Gastroesophageal sphincter (tissue), 4 donors: ENCODE data around the gene MYO5A. TPM values are rescaled to one million over a fixed set of nuclear protein-coding genes. Genes with fewer than 3 reads are reported as not detected.
"Not testable (repeated sequence)": the region's sequence is repeated elsewhere in the genome, so short reads cannot be mapped to it uniquely, and the experiment has no call there.

ENCODE experiments used
- ATAC-seq: fragments of 150-250 bp; one replicate; pipeline ENCODE4 v1.9.1; 2016; ENCODE audit warnings: mild to moderate bottlenecking, moderate library complexity
- H3K27ac ChIP-seq, 4 donors: fragments of 200-600 bp; sonication (generic) in 3 of 4; 1 replicate in 3 of 4; 2 replicates in 1 of 4; pipeline ENCODE4 v1.5.1; 2016 to 2019
- H3K27me3 ChIP-seq: fragments of 200-600 bp; sonication (generic); one replicate; pipeline ENCODE4 v1.5.1; 2019
- H3K36me3 ChIP-seq, 2 donors: fragments of 200-600 bp; sonication (generic); one replicate each; pipeline ENCODE4 v1.5.1; 2019; ENCODE audit warnings: control low read depth in 1 of 2
- H3K4me1 ChIP-seq, 3 donors: fragments of 200-600 bp; sonication (generic); 1 replicate in 2 of 3; 2 replicates in 1 of 3; pipeline ENCODE4 v1.5.1; 2016 to 2019; ENCODE audit warnings: control low read depth in 2 of 3
- H3K4me3 ChIP-seq, 2 donors: fragments of 200-600 bp; sonication (generic); one replicate each; pipeline ENCODE4 v1.5.1; 2019; ENCODE audit warnings: mild to moderate bottlenecking in 1 of 2, moderate library complexity in 1 of 2
- H3K9me3 ChIP-seq, 3 donors: fragments of 200-600 bp; sonication (generic); one replicate each; pipeline ENCODE4 v1.5.1; 2017 to 2019; ENCODE audit warnings: control low read depth in 2 of 3
- EP300 ChIP-seq: sonication (generic); formaldehyde crosslinking; IDR thresholded peaks from one replicate; pipeline ENCODE4 v1.6.1; 2017; ENCODE audit warnings: antibody characterized with exemption, mild to moderate bottlenecking
- POLR2A ChIP-seq, 2 donors: fragments of 450-650 bp; IDR thresholded peaks; one replicate each; pipeline ENCODE4 v1.6.1; 2017; ENCODE audit warnings: antibody characterized with exemption in 2 of 2, mild to moderate bottlenecking in 2 of 2, moderate library complexity in 1 of 2
- POLR2AphosphoS5 ChIP-seq: sonication (generic); formaldehyde crosslinking; IDR thresholded peaks from one replicate; pipeline ENCODE4 v1.6.1; 2017; ENCODE audit warnings: antibody characterized with exemption
- WGBS, 2 donors: methylation state at CpG; one replicate each; pipeline ENCODE4 v1.1.5; 2018; ENCODE audit warnings: low coverage in 1 of 2; 5-methylcytosine and 5-hydroxymethylcytosine counted together
- total RNA-seq, 4 donors: library from RNA; depleted of rRNA; stranded (reverse); fragments of >200 nt; gene quantifications; one replicate each; pipeline ENCODE4 v1.1.0, GENCODE V29; 2016
- TF ChIP-seq, protein P1 (sequence below), 4 experiments: fragments of 200-600 bp in 2 of 4; fragments of 450-650 bp in 2 of 4; sonication (generic) in 1 of 4; IDR thresholded peaks; one replicate each; pipeline ENCODE4 v1.5.1; 2017 to 2019; ENCODE audit warnings: antibody characterized with exemption in 4 of 4, mild to moderate bottlenecking in 2 of 4, moderate library complexity in 2 of 4

MYO5A gene
- total RNA-seq, 4 donors from 2014 or later, result 24.3 to 41.9 (median 31.2) TPM

DNA sequence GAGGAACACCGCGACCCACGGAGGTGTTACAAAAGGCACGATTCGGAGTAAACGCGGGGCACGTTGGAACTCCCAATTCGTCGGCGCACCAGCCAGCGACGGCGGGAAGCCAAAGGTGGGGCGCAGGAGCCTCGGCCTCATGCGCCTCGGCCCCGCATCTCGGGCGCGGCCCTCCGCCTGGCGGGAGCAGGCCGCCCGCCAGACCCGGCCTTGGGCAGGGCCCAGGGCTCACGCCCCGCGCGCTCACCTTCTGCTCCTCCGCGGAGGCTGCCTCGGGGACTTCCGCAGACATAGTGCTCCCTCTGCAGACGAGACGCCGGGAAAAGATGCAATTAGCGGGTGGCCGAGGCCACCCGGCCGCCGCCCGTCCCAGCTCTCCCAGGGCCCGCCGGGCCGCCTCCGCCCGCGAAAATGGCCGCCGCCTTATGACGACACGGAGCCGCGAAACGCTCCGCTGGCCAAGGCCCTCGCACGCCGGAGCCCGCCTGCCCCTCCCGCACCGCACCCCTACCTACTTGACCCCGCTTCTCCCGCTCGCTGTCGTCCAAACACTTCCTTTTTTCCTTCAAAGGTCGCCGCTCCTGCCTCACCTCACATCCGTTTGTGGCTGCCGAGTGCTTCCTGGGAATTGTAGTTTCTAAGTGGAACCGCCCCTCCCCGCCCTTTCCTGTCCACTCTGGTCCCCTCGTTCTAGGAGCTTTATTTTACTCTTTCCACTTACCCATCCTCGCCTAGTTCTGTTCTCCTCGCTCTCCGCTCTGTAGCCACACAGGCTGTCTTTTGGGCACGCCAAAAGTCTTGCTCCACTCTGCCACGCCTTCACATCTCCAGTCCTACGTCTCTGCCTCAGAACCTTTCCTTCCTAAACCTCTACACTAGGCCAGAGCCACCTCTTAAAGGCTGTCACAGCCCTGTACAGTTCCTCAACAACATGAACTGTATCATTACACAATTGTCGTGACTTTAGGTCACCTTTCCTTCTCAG, 40.2 kb upstream of the MYO5A start, which contains the start of gene ARPP19:
ARPP19 (minus strand) TSS at position 430 of the 985 bp plus-strand sequence; CDS start at position 292, 138 bp downstream.
- peak; percentile 72 to 81 for TF ChIP-seq POLR2A (IDR thresholded peaks at IDR 0.05)
- TF ChIP-seq, protein P1, sequence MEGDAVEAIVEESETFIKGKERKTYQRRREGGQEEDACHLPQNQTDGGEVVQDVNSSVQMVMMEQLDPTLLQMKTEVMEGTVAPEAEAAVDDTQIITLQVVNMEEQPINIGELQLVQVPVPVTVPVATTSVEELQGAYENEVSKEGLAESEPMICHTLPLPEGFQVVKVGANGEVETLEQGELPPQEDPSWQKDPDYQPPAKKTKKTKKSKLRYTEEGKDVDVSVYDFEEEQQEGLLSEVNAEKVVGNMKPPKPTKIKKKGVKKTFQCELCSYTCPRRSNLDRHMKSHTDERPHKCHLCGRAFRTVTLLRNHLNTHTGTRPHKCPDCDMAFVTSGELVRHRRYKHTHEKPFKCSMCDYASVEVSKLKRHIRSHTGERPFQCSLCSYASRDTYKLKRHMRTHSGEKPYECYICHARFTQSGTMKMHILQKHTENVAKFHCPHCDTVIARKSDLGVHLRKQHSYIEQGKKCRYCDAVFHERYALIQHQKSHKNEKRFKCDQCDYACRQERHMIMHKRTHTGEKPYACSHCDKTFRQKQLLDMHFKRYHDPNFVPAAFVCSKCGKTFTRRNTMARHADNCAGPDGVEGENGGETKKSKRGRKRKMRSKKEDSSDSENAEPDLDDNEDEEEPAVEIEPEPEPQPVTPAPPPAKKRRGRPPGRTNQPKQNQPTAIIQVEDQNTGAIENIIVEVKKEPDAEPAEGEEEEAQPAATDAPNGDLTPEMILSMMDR (IDR thresholded peaks at IDR 0.05), result peak in 1 of 4 experiments; percentile 45
- peak; percentile 78 for TF ChIP-seq POLR2AphosphoS5
- no peak for TF ChIP-seq EP300
- H3K9me3 ChIP-seq, result no peaks in the 10 kb centered on the region
- peak; percentile 95 for ATAC-seq
- H3K36me3 ChIP-seq, result no peaks in the 10 kb centered on the region
- H3K27me3 ChIP-seq, result no peaks in the 10 kb centered on the region
- 13 to 29% methylated on average over 13 to 26 of the region's 82 CpGs for whole genome bisulfite sequencing, 2 donors
- H3K4me3 ChIP-seq, result peak within 1 kb of the TSS; percentile 67 to 76
- H3K4me1 ChIP-seq, result peaks cover 0 to 41% (median 3%) of the 10 kb centered on the region in 3 donors
- peak within 1 kb of the TSS; percentile 83 to 91 (median 90) for H3K27ac ChIP-seq

DNA sequence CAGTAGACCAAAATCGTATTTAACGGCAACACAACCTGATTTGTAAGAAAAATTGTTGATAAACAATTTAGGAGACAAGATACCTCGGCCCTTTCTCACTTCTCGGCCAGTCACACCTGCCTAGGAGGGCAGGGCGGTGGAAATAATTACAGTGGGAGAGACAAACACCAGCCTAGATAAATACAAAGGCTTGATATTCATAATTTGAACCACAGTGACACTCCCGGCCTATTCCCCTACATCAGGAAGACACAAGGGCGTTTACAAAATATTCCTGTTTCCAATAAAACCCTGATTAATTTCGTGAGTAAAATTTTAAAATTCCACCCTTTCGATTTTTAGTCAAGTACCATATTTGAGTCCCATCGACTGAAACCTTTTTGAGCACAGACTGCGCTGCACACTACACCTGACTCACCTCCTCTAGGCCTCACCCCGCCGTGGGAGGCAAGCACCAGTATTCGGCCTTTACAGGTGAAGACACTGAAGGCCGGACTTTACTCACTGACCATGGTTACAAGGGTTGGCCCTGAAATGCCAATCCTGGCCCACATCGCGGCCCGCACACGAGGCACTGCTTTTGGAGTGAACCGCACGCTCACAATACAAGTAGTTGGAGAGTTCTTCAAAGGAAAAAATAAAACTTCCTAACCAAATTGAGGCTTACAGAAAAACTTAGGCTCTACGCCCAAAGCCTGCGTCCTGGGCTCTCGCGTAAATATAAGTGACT, 39.4 kb upstream of the MYO5A start:
- 2 to 7% methylated on average over 13 to 21 of the region's 25 CpGs for WGBS, 2 donors
- H3K9me3 ChIP-seq, result no peaks in the 10 kb centered on the region
- no peaks in the 10 kb centered on the region for H3K27me3 ChIP-seq
- H3K36me3 ChIP-seq, result no peaks in the 10 kb centered on the region
- peak overlapping the region; percentile 83 to 91 (median 90) for H3K27ac ChIP-seq
- peak; percentile 1 for ATAC-seq
- peaks cover 0 to 48% (median 8%) of the 10 kb centered on the region in 3 donors for H3K4me1 ChIP-seq
- peak overlapping the region; percentile 67 to 76 for H3K4me3 ChIP-seq
- TF ChIP-seq POLR2A (IDR thresholded peaks at IDR 0.05) (no peak), POLR2AphosphoS5 (no peak), EP300 (no peak)
- TF ChIP-seq, protein P1 (IDR thresholded peaks at IDR 0.05), result no peak

DNA sequence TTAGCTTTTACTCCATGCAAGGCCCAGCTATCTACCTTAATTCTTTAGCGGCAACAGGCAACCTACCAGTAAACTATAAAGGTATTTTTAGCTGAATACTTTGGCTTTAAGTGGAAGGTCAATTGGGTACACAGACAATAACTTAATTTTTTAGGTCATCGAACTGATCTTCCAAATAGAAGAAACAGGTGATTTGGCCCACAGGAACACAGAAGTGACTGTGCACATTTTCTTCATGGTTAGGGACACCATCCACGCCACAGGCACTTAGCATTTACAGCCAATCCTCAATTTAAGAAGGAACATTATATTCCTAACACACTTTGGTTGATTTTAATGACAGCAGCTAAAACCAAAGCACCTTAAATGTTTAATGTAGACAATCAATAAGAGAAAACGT, 38.2 kb upstream of the MYO5A start:
- H3K4me1 ChIP-seq, result peaks cover 0 to 60% (median 8%) of the 10 kb centered on the region in 3 donors
- peak overlapping the region in 1 of 2 donors; percentile 67 for H3K4me3 ChIP-seq

DNA sequence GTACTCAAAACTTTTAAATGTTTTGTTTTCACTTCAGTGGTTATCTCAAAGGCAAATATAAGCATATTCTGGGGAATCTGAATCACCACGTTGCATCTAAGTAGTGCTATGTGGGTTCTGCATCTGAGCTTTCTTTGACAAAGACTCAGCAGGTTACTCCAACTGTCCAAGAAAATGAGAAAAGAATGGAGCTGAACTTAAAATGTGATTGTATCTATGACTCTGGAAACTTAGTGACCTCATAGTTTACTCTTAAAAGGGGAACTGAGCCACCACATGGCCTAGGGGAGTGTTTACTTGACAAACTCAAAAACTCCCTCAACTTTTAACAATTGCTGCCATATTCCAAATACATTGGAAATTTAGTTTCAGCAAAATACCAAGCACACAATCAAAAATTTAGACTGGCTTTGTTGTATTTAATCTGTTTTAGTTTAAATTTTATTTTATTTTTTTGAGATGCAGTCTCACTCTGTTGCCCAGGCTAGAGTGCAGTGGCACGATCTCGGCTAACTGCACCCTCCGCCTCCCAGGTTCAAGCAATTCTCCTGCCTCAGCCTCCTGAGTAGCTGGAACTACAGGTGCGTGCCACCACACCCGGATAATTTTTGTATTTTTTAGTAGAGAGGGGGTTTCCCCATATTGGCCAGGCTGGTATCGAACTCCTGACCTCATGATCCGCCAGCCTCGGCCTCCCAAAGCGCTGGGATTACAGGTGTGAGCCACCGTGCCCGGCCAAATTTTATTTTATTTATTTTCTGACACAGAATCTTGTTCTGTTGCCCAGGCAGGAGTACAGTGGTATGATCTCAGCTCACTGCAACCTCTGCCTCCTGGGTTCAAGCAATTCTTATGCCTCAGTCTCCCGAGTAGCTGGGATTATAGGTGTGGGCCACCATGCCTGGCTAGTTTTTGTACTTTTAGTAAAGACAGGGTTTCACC, 37.0 kb upstream of the MYO5A start:
- H3K36me3 ChIP-seq, H3K9me3 ChIP-seq, H3K27me3 ChIP-seq, H3K4me3 ChIP-seq, ATAC-seq: not testable (repeated sequence)
- H3K4me1 ChIP-seq, result peaks cover 0 to 70% (median 12%) of the 10 kb centered on the region in 3 donors
- 90 to 93% methylated on average over 9 to 10 of the region's 13 CpGs for WGBS, 2 donors
- peak overlapping the region in 1 of 4 donors; percentile 90 for H3K27ac ChIP-seq

More for the DNA sequence above, 38.2 kb upstream of the MYO5A start:
- no peaks in the 10 kb centered on the region for H3K27me3 ChIP-seq
- no peaks in the 10 kb centered on the region for H3K9me3 ChIP-seq
- TF ChIP-seq, protein P1 (IDR thresholded peaks at IDR 0.05), result no peak
- no peak for TF ChIP-seq POLR2A (IDR thresholded peaks at IDR 0.05)
- WGBS, 2 donors, result 62% methylated on average over 3 to 4 of the region's 4 CpGs
- H3K27ac ChIP-seq, result peak overlapping the region in 2 of 4 donors; percentile 90
- ATAC-seq, result no peak
- no peaks in the 10 kb centered on the region for H3K36me3 ChIP-seq
